Sigmoid colon (tissue), 7 donors: ENCODE measurements around the gene KCNAB2. TPM values are rescaled to one million over a fixed set of nuclear protein-coding genes. Genes with fewer than 3 reads are reported as not detected.

ENCODE experiments used
- DNase-seq: peaks from one replicate; pipeline ENCODE4 v3.0.0-alpha.2; 2019
- H3K27ac ChIP-seq, 4 donors: fragments of 200-600 bp; sonication (generic); one replicate each; pipeline ENCODE4 v1.5.1; 2016 to 2019; ENCODE audit warnings: mild to moderate bottlenecking in 1 of 4
- H3K27me3 ChIP-seq, 3 donors: fragments of 200-600 bp; sonication (generic); one replicate each; pipeline ENCODE4 v1.5.1; 2019; ENCODE audit warnings: mild to moderate bottlenecking in 1 of 3
- H3K36me3 ChIP-seq, 4 donors: fragments of 200-600 bp; sonication (generic); one replicate each; pipeline ENCODE4 v1.5.1; 2016 to 2019
- H3K4me1 ChIP-seq, 4 donors: fragments of 200-600 bp; sonication (generic); one replicate each; pipeline ENCODE4 v1.5.1; 2017 to 2019
- H3K4me3 ChIP-seq, 4 donors: fragments of 200-600 bp; sonication (generic); one replicate each; pipeline ENCODE4 v1.5.1; 2017 to 2019; ENCODE audit warnings: mild to moderate bottlenecking in 2 of 4, moderate library complexity in 1 of 4
- H3K9me3 ChIP-seq, 4 donors: fragments of 200-600 bp in 3 of 4; sonication (generic) in 3 of 4; one replicate each; pipeline versions ENCODE4 v1.5.1 to v1.6.1; 2013 to 2019
- EP300 ChIP-seq, 4 donors: sonication (generic); formaldehyde crosslinking; IDR thresholded peaks; one replicate each; pipeline ENCODE4 v1.6.1; 2017; ENCODE audit warnings: antibody characterized with exemption in 4 of 4
- POLR2A ChIP-seq, 2 donors: fragments of 450-650 bp; IDR thresholded peaks; one replicate each; pipeline ENCODE4 v1.6.1; 2016; ENCODE audit warnings: antibody characterized with exemption in 2 of 2, mild to moderate bottlenecking in 2 of 2, moderate library complexity in 2 of 2
- WGBS, 2 donors: extraction: QIAGEN DNeasy Blood & Tissue Kit; methylation state at CpG; one replicate each; pipeline ENCODE4 v1.1.7; 2013; 5-methylcytosine and 5-hydroxymethylcytosine counted together
- intact Hi-C: fragments of 100-400 bp; cut with DNase I; formaldehyde crosslinking; loops from one replicate; pipeline ENCODE4 v1.15.1; 2023
- polyA plus RNA-seq, 3 donors: library from polyadenylated mRNA; stranded (reverse); fragments of 200-250 nt; gene quantifications; one replicate each; pipeline ENCODE4 v1.2.3, GENCODE V29; 2013
- total RNA-seq, 4 donors: library from RNA; depleted of rRNA; stranded (reverse); fragments of >200 nt; gene quantifications; one replicate each; pipeline ENCODE4 v1.1.0, GENCODE V29; 2016
- TF ChIP-seq, protein P1 (sequence below), 4 experiments: fragments of 450-650 bp in 3 of 4; fragments of 200-600 bp in 1 of 4; IDR thresholded peaks; one replicate each; pipeline ENCODE4 v1.5.1; 2016 to 2019; ENCODE audit warnings: antibody characterized with exemption in 4 of 4, mild to moderate bottlenecking in 3 of 4, moderate library complexity in 2 of 4
- donor health status: healthy with polysubstance abuse.
- donor health status: Bipolar disorder and iron deficiency.
- donor health status: healthy.

KCNAB2 gene
- total and polyA plus RNA-seq, 7 donors = 3.0 to 23.5 (median 7.7) TPM

DNA sequence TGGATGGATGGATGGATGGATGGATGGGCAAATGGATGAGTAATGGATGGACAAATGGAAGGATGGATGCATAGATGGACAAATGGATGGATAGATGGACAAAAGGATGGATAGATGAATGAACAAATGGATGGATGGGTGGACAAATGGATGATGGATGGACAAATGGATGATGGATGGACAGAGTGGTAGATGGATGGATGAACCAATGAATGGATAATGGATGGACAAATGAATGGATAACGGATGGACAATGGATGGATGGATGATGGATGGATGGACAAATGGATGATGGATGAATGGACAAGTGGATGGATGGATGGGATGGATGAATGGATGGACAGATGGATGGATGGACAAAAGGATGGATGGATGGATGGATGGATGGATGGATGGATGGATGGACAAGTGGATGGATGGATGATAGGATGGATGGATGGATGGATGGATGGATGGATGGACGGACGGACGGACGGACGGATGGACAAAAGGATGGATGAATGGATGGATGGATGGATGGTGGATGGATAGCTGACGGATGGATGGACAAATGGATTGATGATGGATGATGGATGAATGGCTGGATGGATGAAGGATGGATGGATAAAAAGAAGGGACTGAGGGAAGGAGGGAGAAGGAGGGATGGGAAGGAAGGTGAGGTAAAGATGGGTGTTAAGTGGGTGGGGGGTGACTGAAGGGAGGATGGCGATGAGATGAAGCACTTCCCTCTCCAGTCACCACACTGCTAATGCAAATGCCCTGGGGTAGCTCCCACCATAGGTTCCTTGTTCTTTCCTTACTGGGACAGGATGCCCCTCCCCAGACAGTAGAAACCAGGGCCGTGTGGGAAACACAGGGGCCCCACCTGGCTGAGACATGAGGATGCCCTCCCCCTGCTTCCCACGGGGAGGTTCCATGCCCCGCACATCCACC, 104.6 kb downstream of the KCNAB2 start:
- intact Hi-C loops = no loop called here

More for the DNA sequence above, 104.6 kb downstream of the KCNAB2 start:
- peaks cover 14 to 42% (median 30%) of the 10 kb centered on the region in 3 donors for H3K27me3 ChIP-seq
- no peaks in the 10 kb centered on the region for H3K9me3 ChIP-seq
- 66 to 89% methylated on average over 11 of the region's 11 CpGs for WGBS, 2 donors
- H3K4me3 ChIP-seq = no peak overlapping the region
- TF ChIP-seq, protein P1, sequence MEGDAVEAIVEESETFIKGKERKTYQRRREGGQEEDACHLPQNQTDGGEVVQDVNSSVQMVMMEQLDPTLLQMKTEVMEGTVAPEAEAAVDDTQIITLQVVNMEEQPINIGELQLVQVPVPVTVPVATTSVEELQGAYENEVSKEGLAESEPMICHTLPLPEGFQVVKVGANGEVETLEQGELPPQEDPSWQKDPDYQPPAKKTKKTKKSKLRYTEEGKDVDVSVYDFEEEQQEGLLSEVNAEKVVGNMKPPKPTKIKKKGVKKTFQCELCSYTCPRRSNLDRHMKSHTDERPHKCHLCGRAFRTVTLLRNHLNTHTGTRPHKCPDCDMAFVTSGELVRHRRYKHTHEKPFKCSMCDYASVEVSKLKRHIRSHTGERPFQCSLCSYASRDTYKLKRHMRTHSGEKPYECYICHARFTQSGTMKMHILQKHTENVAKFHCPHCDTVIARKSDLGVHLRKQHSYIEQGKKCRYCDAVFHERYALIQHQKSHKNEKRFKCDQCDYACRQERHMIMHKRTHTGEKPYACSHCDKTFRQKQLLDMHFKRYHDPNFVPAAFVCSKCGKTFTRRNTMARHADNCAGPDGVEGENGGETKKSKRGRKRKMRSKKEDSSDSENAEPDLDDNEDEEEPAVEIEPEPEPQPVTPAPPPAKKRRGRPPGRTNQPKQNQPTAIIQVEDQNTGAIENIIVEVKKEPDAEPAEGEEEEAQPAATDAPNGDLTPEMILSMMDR (IDR thresholded peaks at IDR 0.05) = no peak
- no peak for TF ChIP-seq EP300 (IDR thresholded peaks at IDR 0.05)
- TF ChIP-seq POLR2A (IDR thresholded peaks at IDR 0.05) = no peak
- peaks cover 0 to 12% (median 9%) of the 10 kb centered on the region in 4 donors for H3K4me1 ChIP-seq
- H3K27ac ChIP-seq = no peak overlapping the region
- DNase-seq = no peak
- H3K36me3 ChIP-seq = no peaks in the 10 kb centered on the region

Other genes starting within 250 kb of the KCNAB2 start
- 10 to 100 TPM in 2 of 4 donors, 1 to 10 TPM in 2; 4.9 to 12.2 (median 8.8) TPM for gene NPHP4, start 53.5 kb upstream of the KCNAB2 start, total RNA-seq
- gene NPHP4, start 53.5 kb upstream of the KCNAB2 start, polyA plus RNA-seq = 1 to 10 TPM in 2 of 3 donors, under 1 TPM in 1; 0.60 to 6.3 (median 1.2) TPM
- 1 to 10 TPM in 3 of 4 donors, under 1 TPM in 1; 0.49 to 2.8 (median 1.5) TPM for gene CHD5, start 134.4 kb downstream of the KCNAB2 start, total RNA-seq
- under 1 TPM in 1 of 3 donors, not detected in 2; 0.80 TPM for gene CHD5, start 134.4 kb downstream of the KCNAB2 start, polyA plus RNA-seq
- gene RPL22, start 153.7 kb downstream of the KCNAB2 start, total RNA-seq = 100 to 1,000 TPM; 166 to 267 (median 219) TPM
- 100 to 1,000 TPM; 299 to 443 (median 410) TPM for gene RPL22, start 153.7 kb downstream of the KCNAB2 start, polyA plus RNA-seq
- gene RNF207, start 160.2 kb downstream of the KCNAB2 start, total RNA-seq = 10 to 100 TPM in 3 of 4 donors, 1 to 10 TPM in 1; 7.8 to 19.1 (median 16.1) TPM
- 10 to 100 TPM in 1 of 3 donors, 1 to 10 TPM in 2; 5.3 to 24.3 (median 7.2) TPM for gene RNF207, start 160.2 kb downstream of the KCNAB2 start, polyA plus RNA-seq
- gene ICMT, start 190.1 kb downstream of the KCNAB2 start, total RNA-seq = 10 to 100 TPM; 39.2 to 64.9 (median 55.6) TPM
- 10 to 100 TPM; 19.2 to 34.1 (median 20.3) TPM for gene ICMT, start 190.1 kb downstream of the KCNAB2 start, polyA plus RNA-seq
- gene HES3, start 198.3 kb downstream of the KCNAB2 start, total RNA-seq = not detected
- not detected for gene HES3, start 198.3 kb downstream of the KCNAB2 start, polyA plus RNA-seq
- gene GPR153, start 215.2 kb downstream of the KCNAB2 start, total RNA-seq = 10 to 100 TPM in 1 of 4 donors, 1 to 10 TPM in 3; 3.7 to 11.4 (median 4.7) TPM
- gene GPR153, start 215.2 kb downstream of the KCNAB2 start, polyA plus RNA-seq = 10 to 100 TPM; 10.8 to 32.4 (median 22.9) TPM